Neural cell (in vitro differentiated cells): ENCODE results near the gene NBPF14.
"Not testable (repeated sequence)": the region's sequence is repeated elsewhere in the genome, so short reads cannot be mapped to it uniquely, and the experiment has no call there.

Experiments used
- CTCF ChIP-seq: fragments of 450-650 bp; IDR thresholded peaks from 2 replicates; pipeline ENCODE4 v1.5.1; 2014; ENCODE audit warnings: antibody characterized with exemption, mild to moderate bottlenecking, moderate library complexity; ENCODE audit not compliant: poor library complexity, severe bottlenecking
- EP300 ChIP-seq: fragments of 450-650 bp; conservative IDR thresholded peaks from 2 replicates; pipeline ENCODE4 v1.6.1; 2014; ENCODE audit warnings: antibody characterized with exemption, mild to moderate bottlenecking, moderate library complexity; ENCODE audit not compliant: poor library complexity, severe bottlenecking
- EZH2 ChIP-seq: fragments of 200-600, 300-800 bp; shearing (Covaris generic), sonication (generic); IDR thresholded peaks from 2 replicates; pipeline ENCODE4 v1.6.1; 2014; ENCODE audit warnings: antibody characterized with exemption, low read length, borderline replicate concordance, mild to moderate bottlenecking; ENCODE audit not compliant: insufficient read depth, poor library complexity, severe bottlenecking
- MXI1 ChIP-seq: fragments of 450-650 bp; conservative IDR thresholded peaks from 2 replicates; pipeline ENCODE4 v1.6.1; 2014; ENCODE audit warnings: antibody characterized with exemption, mild to moderate bottlenecking; ENCODE audit not compliant: poor library complexity, severe bottlenecking
- POLR2AphosphoS5 ChIP-seq: IDR thresholded peaks from 2 replicates; pipeline ENCODE4 v1.6.1; 2012
- REST ChIP-seq: IDR thresholded peaks from 2 replicates; pipeline ENCODE4 v1.6.1; 2012; ENCODE audit warnings: borderline replicate concordance
- SMC3 ChIP-seq: fragments of 450-650 bp; conservative IDR thresholded peaks from 2 replicates; pipeline ENCODE4 v1.6.1; 2014; ENCODE audit warnings: antibody characterized with exemption, mild to moderate bottlenecking, moderate library complexity; ENCODE audit not compliant: poor library complexity
- TAF1 ChIP-seq: IDR thresholded peaks from 2 replicates; pipeline ENCODE4 v1.6.1; 2012; ENCODE audit warnings: low read depth

- not testable (repeated sequence) for TF ChIP-seq CTCF, EZH2, TAF1, SMC3, REST, MXI1, EP300, POLR2AphosphoS5
Measured at GRCh38 chr1:148605266-148605665, 9.5 kb upstream of the NBPF14 start.
